DND-41 (cell line): Measurements from ENCODE around the gene KDM8.

ENCODE experiments used
- CTCF ChIP-seq: IDR thresholded peaks from 2 replicates; pipeline ENCODE4 v1.5.1; 2012; ENCODE audit warnings: borderline replicate concordance, low read length, moderate library complexity, mild to moderate bottlenecking; ENCODE audit not compliant: poor library complexity, severe bottlenecking; ENCODE audit errors: extremely low read depth
- EZH2 ChIP-seq: IDR thresholded peaks from 3 replicates; pipeline ENCODE4 v1.6.1; 2012; ENCODE audit warnings: borderline replicate concordance, low read depth, mild to moderate bottlenecking, moderate library complexity, low read length, inconsistent platforms; ENCODE audit not compliant: severe bottlenecking

- TF ChIP-seq EZH2 (no peak), CTCF (no peak)
Measured at GRCh38 chr16:27234171-27234570, 30.8 kb downstream of the KDM8 start.
